ENCODE data around the gene TOR1A. TPM values are rescaled to one million over a fixed set of nuclear protein-coding genes. Genes with fewer than 3 reads are reported as not detected.

The TOR1A gene
- total and polyA plus RNA-seq, 11 donors, result 10.5 to 27.3 (median 15.7) TPM

- WGBS, 4 donors, result 82 to 95% (median 90%) methylated on average over 10 to 11 of the region's 11 CpGs
- no peaks in the 10 kb centered on the region for H3K27me3 ChIP-seq
Observed at GRCh38 chr9:129858167-129858962, 34.4 kb upstream of the TOR1A start.

GRCh38 chr9:129857207-129857606 lies 33.3 kb upstream of the TOR1A start:
- Histone ChIP-seq H3K27ac (no peak overlapping the region), H3K36me3 (peaks cover 0 to 91% (median 82%) of the 10 kb centered on the region in 9 donors), H3K9me3 (no peaks in the 10 kb centered on the region), H3K4me1 (no peaks in the 10 kb centered on the region), H3K4me3 (no peak overlapping the region), H3K27me3 (no peaks in the 10 kb centered on the region)
- intact Hi-C loops (cut with DNase I), result no loop called here
- WGBS, 4 donors, result 90 to 94% (median 90%) methylated on average over 7 of the region's 7 CpGs
- DNase-seq (no peak), ATAC-seq (no peak)
- TF ChIP-seq CTCF (IDR thresholded peaks at IDR 0.05) (no peak), POLR2A (IDR thresholded peaks at IDR 0.05) (no peak)

More at GRCh38 chr9:129858167-129858962, 34.4 kb upstream of the TOR1A start:
- DNase-seq, result no peak
- H3K36me3 ChIP-seq, result peaks cover 0 to 90% (median 80%) of the 10 kb centered on the region in 9 donors
- H3K27ac ChIP-seq, result no peak overlapping the region
- H3K9me3 ChIP-seq, result no peaks in the 10 kb centered on the region
- ATAC-seq, result no peak
- H3K4me1 ChIP-seq, result peaks cover 0 to 10% (median 0%) of the 10 kb centered on the region in 12 donors
- TF ChIP-seq POLR2A (IDR thresholded peaks at IDR 0.05) (no peak), CTCF (IDR thresholded peaks at IDR 0.05) (no peak)
- intact Hi-C loops (cut with DNase I), result no loop called here
- H3K4me3 ChIP-seq, result no peak overlapping the region

- 90 to 95% (median 91%) methylated on average over 4 of the region's 4 CpGs for WGBS, 4 donors
- no peak overlapping the region for H3K4me3 ChIP-seq
- H3K9me3 ChIP-seq, result no peaks in the 10 kb centered on the region
- no peaks in the 10 kb centered on the region for H3K4me1 ChIP-seq
- intact Hi-C loops (cut with DNase I), result no loop called here
- H3K27me3 ChIP-seq, result no peaks in the 10 kb centered on the region
- TF ChIP-seq POLR2A (IDR thresholded peaks at IDR 0.05) (no peak), CTCF (IDR thresholded peaks at IDR 0.05) (no peak)
- no peak overlapping the region for H3K27ac ChIP-seq
- H3K36me3 ChIP-seq, result peaks cover 0 to 96% (median 87%) of the 10 kb centered on the region in 9 donors
- ATAC-seq, result no peak
- DNase-seq, result no peak
Observed at GRCh38 chr9:129854588-129855110, 30.7 kb upstream of the TOR1A start.

- H3K9me3 ChIP-seq, result no peaks in the 10 kb centered on the region
- TF ChIP-seq POLR2A (IDR thresholded peaks at IDR 0.05) (no peak), CTCF (IDR thresholded peaks at IDR 0.05) (no peak)
- DNase-seq (no peak), ATAC-seq (no peak)
- intact Hi-C loops (cut with DNase I), result no loop called here
- no peak overlapping the region for H3K4me3 ChIP-seq
- WGBS, 4 donors, result 56 to 84% (median 59%) methylated on average over 3 of the region's 3 CpGs
- H3K4me1 ChIP-seq, result no peaks in the 10 kb centered on the region
- H3K27ac ChIP-seq, result no peak overlapping the region
- H3K27me3 ChIP-seq, result no peaks in the 10 kb centered on the region
- H3K36me3 ChIP-seq, result peaks cover 0 to 87% (median 83%) of the 10 kb centered on the region in 9 donors
Observed at GRCh38 chr9:129853614-129854013, 29.7 kb upstream of the TOR1A start.
